Measurements from ENCODE around the gene PRR23E. TPM values are rescaled to one million over a fixed set of nuclear protein-coding genes. Genes with fewer than 3 reads are reported as not detected.

Gene PRR23E
- total RNA-seq, 2 donors from 2014 or later: not detected

GRCh38 chr3:127187316-127187715 lies 5.6 kb upstream of the PRR23E start:
- Histone ChIP-seq H3K27ac (no peak overlapping the region), H3K4me3 (no peak overlapping the region), H3K36me3 (no peaks in the 10 kb centered on the region), H3K27me3 (no peaks in the 10 kb centered on the region), H3K4me1 (no peaks in the 10 kb centered on the region), H3K9me3 (peaks cover 0 to 16% of the 10 kb centered on the region in 2 donors)
- no peak for TF ChIP-seq CTCF (IDR thresholded peaks at IDR 0.05)
- no peak for DNase-seq (ENCODE audit: low spot score)

DNA sequence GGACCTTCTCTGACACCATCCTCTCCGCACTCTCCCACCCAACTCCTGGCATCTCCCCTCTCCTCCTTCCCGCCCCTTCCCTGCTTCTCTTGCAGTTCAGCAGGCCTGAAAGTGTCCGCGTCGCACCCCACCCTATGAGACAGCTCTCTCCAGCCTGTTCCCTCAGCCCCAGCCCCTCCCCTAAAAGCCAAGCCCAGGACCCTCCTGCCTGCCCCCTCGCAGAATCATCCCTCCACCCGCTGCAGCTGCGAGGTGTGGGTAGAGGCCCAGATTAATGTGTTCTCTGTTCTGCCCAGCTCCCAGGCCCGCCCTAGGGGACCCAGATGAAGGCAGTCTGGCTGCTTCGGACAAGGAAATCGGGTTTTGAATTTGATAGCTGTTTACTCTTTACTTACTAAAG lies 410 bp downstream of the PRR23E start:
- Histone ChIP-seq H3K4me3 (no peak overlapping the region), H3K36me3 (no peaks in the 10 kb centered on the region), H3K9me3 (peaks cover 0 to 16% of the 10 kb centered on the region in 2 donors), H3K27me3 (no peaks in the 10 kb centered on the region), H3K4me1 (no peaks in the 10 kb centered on the region), H3K27ac (no peak overlapping the region)
- no peak for DNase-seq (ENCODE audit: low spot score)
- no peak for TF ChIP-seq CTCF (IDR thresholded peaks at IDR 0.05)

DNA sequence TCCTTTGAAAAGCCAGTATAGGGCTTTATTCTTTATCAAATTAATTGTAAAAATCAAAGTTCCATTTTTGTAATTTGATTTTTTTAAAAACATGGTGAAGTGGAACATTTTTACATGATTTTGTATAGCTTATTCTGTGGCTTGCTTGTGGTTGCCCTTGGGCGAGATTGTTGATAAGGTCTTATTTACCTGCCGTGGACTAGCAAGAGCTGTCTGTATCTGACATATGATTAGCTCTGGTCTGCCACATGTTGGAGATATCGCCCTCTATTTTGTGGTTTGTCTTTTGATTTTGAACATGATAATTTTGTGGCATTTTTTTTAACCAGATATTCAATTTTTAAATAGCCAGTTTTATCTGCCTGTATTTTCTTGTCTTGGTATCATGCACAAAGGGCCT lies 844 bp downstream of the PRR23E start:
- Histone ChIP-seq H3K4me3 (no peak overlapping the region), H3K27me3 (no peaks in the 10 kb centered on the region), H3K9me3 (peaks cover 0 to 16% of the 10 kb centered on the region in 2 donors), H3K36me3 (no peaks in the 10 kb centered on the region), H3K4me1 (no peaks in the 10 kb centered on the region), H3K27ac (no peak overlapping the region)
- DNase-seq (ENCODE audit: low spot score): no peak
- no peak for TF ChIP-seq CTCF (IDR thresholded peaks at IDR 0.05)

DNA sequence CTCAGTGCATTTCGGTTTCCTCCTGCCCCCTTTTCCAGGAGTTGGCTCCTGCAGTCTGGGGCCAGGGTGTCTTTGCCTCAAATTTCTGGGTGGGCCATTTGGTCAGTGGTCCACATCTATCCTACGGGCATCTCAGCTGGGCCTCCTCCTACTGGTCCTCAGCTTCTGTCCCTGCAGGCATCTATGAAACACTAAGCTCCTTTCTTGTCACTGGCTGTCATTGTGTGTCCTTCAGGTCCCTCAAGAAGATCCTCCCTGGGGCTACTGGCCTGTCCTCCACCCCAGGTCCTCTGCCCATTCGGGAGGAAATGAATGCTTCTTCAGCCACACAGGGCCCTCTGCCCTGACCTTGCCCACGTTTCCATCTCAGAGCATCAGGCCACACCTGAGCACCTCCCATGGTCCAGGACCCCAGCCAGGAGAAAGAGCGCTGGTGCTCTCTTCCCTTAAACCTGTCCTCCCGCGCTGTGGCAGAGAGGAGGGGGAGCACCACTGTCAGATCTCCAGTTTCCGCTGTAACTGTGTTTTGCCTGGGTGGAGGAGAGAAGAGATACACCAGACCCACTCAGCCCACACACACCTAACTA lies 1.8 kb downstream of the PRR23E start:
- H3K9me3 ChIP-seq: peaks cover 0 to 16% of the 10 kb centered on the region in 2 donors
- H3K27ac ChIP-seq: no peak overlapping the region
- no peak overlapping the region for H3K4me3 ChIP-seq
- DNase-seq (ENCODE audit: low spot score): no peak
- no peaks in the 10 kb centered on the region for H3K4me1 ChIP-seq
- H3K36me3 ChIP-seq: no peaks in the 10 kb centered on the region
- H3K27me3 ChIP-seq: no peaks in the 10 kb centered on the region
- no peak for TF ChIP-seq CTCF (IDR thresholded peaks at IDR 0.05)

DNA sequence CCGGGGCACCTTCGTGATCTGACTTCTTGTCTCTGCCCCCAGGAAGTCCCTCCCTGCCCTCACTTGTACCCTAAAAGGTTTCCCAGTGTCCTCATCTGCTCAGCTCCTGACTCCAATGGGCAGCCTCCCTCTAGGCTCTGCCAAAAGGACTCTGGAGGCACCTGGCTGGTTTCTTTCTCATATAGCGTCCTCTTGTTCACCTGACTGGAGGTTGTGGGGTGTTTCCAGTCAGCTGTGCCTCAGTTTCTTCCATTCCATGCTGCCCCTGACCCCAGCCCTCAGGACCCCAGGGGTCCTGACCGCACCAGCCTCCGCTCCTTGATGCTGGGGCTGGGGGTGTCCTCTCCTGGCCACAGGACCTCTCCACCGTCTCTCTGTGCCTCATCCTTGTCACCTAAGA lies 2.5 kb downstream of the PRR23E start:
- Histone ChIP-seq H3K27ac (no peak overlapping the region), H3K9me3 (peaks cover 0 to 14% of the 10 kb centered on the region in 2 donors), H3K4me1 (no peaks in the 10 kb centered on the region), H3K36me3 (no peaks in the 10 kb centered on the region), H3K27me3 (no peaks in the 10 kb centered on the region), H3K4me3 (no peak overlapping the region)
- no peak for TF ChIP-seq CTCF (IDR thresholded peaks at IDR 0.05)
- DNase-seq (ENCODE audit: low spot score): peak; percentile 34

DNA sequence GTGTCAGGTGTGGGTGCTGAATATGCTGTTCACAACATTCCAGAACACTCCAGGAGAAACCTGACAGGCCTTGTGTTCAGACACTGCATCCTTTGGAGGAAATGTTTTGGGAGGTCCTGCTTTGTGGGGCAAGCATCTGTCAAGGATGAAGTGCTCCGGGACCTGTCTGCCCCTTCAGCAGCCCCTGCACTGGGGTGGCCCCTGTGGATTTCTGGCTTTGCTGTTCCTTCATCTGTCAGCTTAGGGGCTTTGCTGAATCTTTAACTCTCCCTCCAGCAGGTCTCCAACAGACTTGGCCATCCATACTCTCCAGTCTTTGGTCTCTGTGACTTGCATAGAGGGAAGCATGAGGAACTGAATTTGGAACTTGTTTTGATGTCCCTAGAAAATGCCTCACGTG lies 3.1 kb downstream of the PRR23E start:
- DNase-seq (ENCODE audit: low spot score): no peak
- Histone ChIP-seq H3K4me1 (no peaks in the 10 kb centered on the region), H3K9me3 (peaks cover 0 to 8% of the 10 kb centered on the region in 2 donors), H3K36me3 (no peaks in the 10 kb centered on the region), H3K4me3 (no peak overlapping the region), H3K27ac (no peak overlapping the region), H3K27me3 (no peaks in the 10 kb centered on the region)
- TF ChIP-seq CTCF (IDR thresholded peaks at IDR 0.05): no peak
